ENCODE results near the gene GATAD1.

DNA sequence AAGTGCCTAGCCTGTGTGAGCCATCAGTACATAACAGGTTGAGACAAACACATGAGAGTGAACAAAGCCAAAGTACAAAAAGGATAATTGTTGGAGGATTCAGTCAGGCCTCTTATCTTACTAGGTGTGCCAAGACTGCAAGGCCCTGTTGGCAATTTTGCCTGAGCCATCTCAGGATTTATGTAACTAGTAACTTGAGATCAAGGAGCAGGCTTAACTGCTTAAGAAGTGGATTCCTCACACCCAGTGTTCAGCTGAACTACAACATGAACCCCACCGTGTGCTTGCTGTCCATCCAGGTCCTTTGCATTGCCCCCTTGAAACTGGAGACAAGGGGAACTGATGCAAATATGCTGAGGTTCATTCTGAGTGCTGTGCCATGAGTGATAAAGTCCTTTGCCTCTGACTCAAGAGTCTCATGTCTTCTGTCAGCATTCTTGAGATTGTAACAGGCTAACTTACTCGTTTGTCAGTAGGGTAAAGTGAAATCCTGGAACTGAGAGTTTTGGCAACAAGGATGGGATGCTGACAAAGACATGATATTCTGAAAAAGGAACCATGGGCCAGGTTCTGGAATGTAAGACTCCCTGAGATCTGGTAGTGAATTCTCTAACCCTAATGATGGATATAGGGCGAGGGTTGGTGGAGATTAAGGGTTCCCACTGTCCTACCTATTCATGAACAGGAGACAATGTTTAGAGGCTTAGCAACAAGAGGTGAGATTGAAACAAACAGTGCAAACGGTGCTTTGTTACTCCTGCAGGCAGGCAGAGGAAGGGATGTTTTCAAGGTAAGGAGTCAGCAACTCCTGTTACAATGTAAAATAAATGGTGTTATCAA lies 44.1 kb upstream of the GATAD1 start:
- TF ChIP-seq POLR2AphosphoS5 (IDR thresholded peaks at IDR 0.05; ENCODE audit: low read depth, low read length) (no peak), SIN3A (IDR thresholded peaks at IDR 0.05; ENCODE audit: borderline replicate concordance, insufficient read depth, low read length) (no peak)
- TF ChIP-seq, protein P1, sequence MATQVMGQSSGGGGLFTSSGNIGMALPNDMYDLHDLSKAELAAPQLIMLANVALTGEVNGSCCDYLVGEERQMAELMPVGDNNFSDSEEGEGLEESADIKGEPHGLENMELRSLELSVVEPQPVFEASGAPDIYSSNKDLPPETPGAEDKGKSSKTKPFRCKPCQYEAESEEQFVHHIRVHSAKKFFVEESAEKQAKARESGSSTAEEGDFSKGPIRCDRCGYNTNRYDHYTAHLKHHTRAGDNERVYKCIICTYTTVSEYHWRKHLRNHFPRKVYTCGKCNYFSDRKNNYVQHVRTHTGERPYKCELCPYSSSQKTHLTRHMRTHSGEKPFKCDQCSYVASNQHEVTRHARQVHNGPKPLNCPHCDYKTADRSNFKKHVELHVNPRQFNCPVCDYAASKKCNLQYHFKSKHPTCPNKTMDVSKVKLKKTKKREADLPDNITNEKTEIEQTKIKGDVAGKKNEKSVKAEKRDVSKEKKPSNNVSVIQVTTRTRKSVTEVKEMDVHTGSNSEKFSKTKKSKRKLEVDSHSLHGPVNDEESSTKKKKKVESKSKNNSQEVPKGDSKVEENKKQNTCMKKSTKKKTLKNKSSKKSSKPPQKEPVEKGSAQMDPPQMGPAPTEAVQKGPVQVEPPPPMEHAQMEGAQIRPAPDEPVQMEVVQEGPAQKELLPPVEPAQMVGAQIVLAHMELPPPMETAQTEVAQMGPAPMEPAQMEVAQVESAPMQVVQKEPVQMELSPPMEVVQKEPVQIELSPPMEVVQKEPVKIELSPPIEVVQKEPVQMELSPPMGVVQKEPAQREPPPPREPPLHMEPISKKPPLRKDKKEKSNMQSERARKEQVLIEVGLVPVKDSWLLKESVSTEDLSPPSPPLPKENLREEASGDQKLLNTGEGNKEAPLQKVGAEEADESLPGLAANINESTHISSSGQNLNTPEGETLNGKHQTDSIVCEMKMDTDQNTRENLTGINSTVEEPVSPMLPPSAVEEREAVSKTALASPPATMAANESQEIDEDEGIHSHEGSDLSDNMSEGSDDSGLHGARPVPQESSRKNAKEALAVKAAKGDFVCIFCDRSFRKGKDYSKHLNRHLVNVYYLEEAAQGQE (IDR thresholded peaks at IDR 0.05; ENCODE audit: insufficient read depth in 1 of 2, low read depth in 2 of 2, low read length in 2 of 2) = no peak
